Thymus (tissue), 11 donors: ENCODE results near the gene ACSS1. TPM values are rescaled to one million over a fixed set of nuclear protein-coding genes. Genes with fewer than 3 reads are reported as not detected.

Experiments
- DNase-seq, 9 donors: peaks; one replicate each; pipeline ENCODE4 v3.0.0-alpha.2; 2013; ENCODE audit warnings: low spot score in 9 of 9, low read depth in 6 of 9, missing footprints in 1 of 9
- H3K27ac ChIP-seq, 2 donors: one replicate each; pipeline ENCODE4 v1.5.1; 2013; ENCODE audit warnings: control low read depth in 1 of 2, low read depth in 1 of 2, low read length in 1 of 2, mild to moderate bottlenecking in 1 of 2, moderate library complexity in 1 of 2
- H3K27me3 ChIP-seq, 2 donors: one replicate each; pipeline ENCODE4 v1.5.1; 2013; ENCODE audit warnings: low read length in 1 of 2; ENCODE audit not compliant: control insufficient read depth in 2 of 2, insufficient read depth in 1 of 2
- H3K36me3 ChIP-seq, 2 donors: one replicate each; pipeline ENCODE4 v1.5.1; 2013; ENCODE audit warnings: low read length in 1 of 2, mild to moderate bottlenecking in 1 of 2, moderate library complexity in 1 of 2; ENCODE audit not compliant: control insufficient read depth in 2 of 2, insufficient read depth in 2 of 2
- H3K4me1 ChIP-seq, 2 donors: one replicate each; pipeline ENCODE4 v1.5.1; 2013; ENCODE audit warnings: low read length in 2 of 2; ENCODE audit not compliant: control insufficient read depth in 2 of 2, insufficient read depth in 2 of 2
- H3K4me3 ChIP-seq, 2 donors: one replicate each; pipeline ENCODE4 v1.5.1; 2013; ENCODE audit warnings: low read length in 2 of 2, control low read depth in 1 of 2, mild to moderate bottlenecking in 1 of 2
- H3K9me3 ChIP-seq, 2 donors: one replicate each; pipeline ENCODE4 v1.5.1; 2013; ENCODE audit warnings: low read length in 1 of 2, mild to moderate bottlenecking in 1 of 2; ENCODE audit not compliant: control insufficient read depth in 2 of 2, insufficient read depth in 1 of 2
- WGBS: extraction: QIAGEN DNeasy Blood & Tissue Kit; methylation state at CpG from one replicate; pipeline ENCODE4 v1.1.7; 2013; 5-methylcytosine and 5-hydroxymethylcytosine counted together
- polyA plus RNA-seq: library from polyadenylated mRNA; stranded (reverse); fragments of 200-250 nt; gene quantifications from one replicate; pipeline ENCODE4 v1.2.3, GENCODE V29; 2013
- total RNA-seq: library from RNA; stranded (reverse); fragments of 120-200 nt; gene quantifications from one replicate; pipeline ENCODE4 v1.2.4, GENCODE V29; 2013
- donor health status: healthy.

The ACSS1 gene
- total and polyA plus RNA-seq, 2 donors, result 22.2 to 27.8 TPM

DNA sequence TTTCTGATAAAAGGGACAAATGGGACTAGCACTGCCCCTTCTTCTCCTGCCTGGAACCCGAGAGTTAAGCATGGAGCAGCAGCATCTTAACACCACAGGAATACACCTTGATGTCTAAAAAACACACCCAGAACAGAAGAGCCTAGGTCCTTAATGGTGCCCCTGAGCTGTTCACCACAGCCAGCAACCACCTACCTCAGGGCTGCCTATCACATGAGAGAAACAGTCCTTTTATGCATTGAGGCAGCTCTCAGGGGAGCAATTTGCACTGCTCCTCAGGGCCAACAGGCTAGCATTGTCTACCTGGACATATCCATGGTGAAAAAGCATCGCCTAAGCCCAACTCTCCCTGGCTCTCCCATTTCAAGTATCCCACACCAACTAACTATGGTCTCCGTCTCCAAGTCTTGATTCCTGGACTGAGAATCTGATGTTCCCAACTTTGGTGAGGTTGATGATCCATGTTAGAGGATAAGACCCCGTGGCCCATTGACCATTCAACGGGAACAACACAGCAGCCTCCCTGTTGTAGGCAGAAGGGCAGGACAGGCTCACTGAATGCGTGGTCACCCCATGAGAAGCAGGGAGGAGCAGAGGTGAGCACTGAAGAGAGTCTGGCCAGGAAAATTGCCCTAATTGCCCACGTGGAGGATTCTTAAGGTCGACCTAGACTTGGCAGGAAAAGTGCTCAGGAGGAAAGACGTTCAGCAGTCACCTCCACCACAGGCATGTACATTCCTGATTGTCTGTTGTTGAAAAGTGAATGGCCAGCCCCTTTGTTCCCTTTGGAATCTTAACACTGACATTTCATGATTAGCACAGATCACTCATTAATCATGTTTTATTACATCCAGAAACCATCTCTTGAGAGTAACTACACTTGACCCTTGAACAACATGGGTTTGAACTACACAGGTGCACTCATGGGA, 61.2 kb downstream of the ACSS1 start:
- H3K9me3 ChIP-seq, result no peaks in the 10 kb centered on the region
- WGBS, result 80% methylated on average over 9 of the region's 9 CpGs
- no peaks in the 10 kb centered on the region for H3K27me3 ChIP-seq
- H3K36me3 ChIP-seq, result no peaks in the 10 kb centered on the region
- no peak for DNase-seq
- peaks cover 0 to 17% of the 10 kb centered on the region in 2 donors for H3K4me1 ChIP-seq
- no peak overlapping the region for H3K27ac ChIP-seq
- no peak overlapping the region for H3K4me3 ChIP-seq

DNA sequence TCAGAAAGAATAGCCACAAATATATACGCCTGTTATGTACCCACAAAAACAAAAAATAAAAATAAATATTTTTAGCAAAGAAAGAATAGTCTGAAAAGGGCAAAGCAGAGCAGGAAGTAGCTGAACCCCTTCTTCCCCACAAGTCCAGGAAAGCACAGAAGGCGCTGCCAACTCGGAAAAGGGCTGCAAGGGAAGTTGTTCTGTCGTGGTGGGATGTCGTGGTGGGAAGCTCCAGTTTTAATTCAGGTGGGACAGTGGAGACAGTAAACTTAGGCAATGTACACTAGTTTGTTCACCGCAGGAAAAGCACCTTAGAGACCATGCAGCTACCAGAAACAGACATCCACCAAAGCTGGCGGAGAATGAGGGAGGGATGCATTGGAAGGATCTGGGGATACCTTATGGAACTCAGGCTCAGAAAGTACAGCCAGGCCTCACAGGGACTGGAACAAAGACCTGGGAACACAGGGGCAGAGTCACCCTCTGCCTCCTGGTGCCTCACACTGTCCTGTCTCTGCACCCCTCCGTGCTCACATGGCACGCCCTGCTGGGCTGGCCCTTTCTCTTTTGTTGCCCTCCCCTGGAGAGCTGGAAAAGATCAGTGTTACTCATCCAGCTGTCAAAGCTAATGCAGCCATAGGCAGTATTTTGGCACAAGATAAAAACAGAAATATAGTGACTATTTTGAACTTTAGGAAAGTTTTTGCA, 62.0 kb downstream of the ACSS1 start:
- Histone ChIP-seq H3K36me3 (no peaks in the 10 kb centered on the region), H3K27me3 (no peaks in the 10 kb centered on the region), H3K9me3 (no peaks in the 10 kb centered on the region), H3K27ac (no peak overlapping the region), H3K4me3 (no peak overlapping the region), H3K4me1 (peaks cover 7 to 22% of the 10 kb centered on the region in 2 donors)
- 78% methylated on average over 9 of the region's 9 CpGs for whole genome bisulfite sequencing
- DNase-seq, result no peak

DNA sequence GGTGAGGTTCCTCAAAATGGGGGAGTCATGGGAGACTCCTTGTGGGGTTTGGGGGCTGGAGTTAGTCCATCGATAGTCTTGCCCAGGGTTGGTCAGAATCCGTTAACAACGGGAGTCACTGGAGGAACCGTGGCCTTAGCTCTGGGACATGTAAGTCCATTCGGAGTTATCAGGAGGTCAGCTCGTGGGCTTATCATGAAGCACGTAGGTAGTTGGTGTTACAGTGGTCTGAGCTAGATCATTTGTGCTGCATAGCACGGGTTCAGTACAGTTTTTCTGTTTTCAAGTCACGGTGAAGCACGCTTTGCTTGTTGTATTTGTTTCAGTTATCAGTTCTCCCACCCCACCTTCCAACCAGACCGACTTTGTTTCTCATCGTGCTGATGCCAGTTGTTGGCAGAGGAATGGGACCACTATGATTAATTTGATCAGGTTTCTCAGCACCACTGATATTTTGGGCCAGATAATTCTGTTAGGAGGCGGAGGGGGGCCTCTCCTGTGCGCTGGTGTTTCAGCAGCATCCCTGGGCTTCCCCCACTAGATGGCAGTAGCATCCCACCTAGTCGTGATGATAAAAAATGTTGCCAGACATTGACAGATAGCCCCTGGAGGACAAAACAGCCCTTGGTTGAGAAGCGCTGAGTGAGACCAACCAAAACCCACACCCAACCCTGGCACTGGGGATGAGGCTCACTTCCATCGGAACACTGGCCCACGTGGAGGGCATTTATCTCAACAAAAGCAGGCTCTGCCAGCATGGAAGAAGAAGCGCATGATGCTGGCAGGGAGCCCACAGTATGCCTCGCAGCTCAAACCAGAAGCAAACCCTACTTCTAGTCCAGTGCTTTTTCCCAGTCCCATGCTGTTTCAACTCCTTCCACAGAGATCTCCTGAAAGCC, 63.2 kb downstream of the ACSS1 start:
- Histone ChIP-seq H3K4me1 (peaks cover 8 to 23% of the 10 kb centered on the region in 2 donors), H3K27me3 (no peaks in the 10 kb centered on the region), H3K27ac (no peak overlapping the region), H3K4me3 (no peak overlapping the region), H3K9me3 (no peaks in the 10 kb centered on the region), H3K36me3 (no peaks in the 10 kb centered on the region)
- DNase-seq, result peak; percentile 50 to 88 (median 78)
- 56% methylated on average over 20 of the region's 20 CpGs for WGBS

DNA sequence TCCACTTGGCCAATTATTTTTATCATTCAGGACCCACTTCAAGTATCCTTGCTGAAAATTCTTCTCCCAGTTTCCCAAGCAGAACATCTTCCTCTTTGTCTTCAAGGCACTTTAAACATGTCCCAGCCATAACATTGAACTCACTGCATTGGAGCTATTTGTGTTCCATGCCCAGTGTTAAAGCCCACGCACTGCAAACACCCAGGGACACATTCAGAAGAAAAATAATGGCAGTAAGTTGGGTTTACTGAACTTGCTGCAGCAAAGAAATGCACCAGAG, 63.8 kb downstream of the ACSS1 start:
- WGBS, result 96% methylated on average over 1 of the region's 1 CpG
- Histone ChIP-seq H3K4me1 (peaks cover 8 to 23% of the 10 kb centered on the region in 2 donors), H3K27ac (no peak overlapping the region)

DNA sequence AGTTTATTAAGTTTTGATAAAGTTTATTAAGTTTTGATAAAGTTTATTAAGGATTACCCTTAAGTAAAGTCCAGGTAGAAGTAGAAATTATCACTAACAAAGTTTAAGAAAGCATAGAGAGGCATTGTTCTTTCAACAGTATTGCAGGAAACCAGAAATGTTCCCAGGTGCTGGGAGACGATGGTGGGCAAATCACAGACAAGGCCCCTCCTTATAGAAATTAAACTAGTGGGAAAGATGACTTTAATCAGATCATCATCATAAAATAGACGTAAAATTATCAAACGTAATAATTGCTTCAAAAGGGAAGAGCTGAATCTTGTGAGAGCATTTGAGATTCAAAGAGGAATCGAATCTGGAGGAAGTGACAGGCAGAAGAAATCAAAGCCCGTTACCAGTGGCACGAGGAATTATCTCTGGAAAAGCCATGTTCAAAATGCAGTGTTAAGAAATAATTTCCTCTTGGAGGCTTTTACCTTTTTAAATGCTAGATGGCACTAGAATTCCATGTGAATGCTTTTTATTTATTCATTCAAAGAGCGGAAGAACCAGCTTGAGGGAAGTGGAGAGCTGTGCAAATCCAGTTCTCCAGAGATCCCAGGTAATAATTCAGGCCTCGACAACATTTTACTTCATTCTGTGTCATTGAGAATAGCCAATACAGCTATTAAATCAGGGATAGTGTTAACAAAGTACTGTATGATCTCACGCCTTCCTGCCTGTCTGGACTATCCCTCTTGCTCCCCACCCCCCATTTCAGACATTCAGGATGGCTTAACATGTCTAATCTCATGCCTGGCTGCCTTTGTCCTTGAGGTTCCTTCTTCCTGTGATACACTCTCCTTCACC, 64.4 kb downstream of the ACSS1 start:
- 62% methylated on average over 9 of the region's 9 CpGs for WGBS
- Histone ChIP-seq H3K9me3 (no peaks in the 10 kb centered on the region), H3K27me3 (no peaks in the 10 kb centered on the region), H3K4me1 (peaks cover 8 to 23% of the 10 kb centered on the region in 2 donors), H3K4me3 (peak overlapping the region; percentile 73 to 94), H3K36me3 (no peaks in the 10 kb centered on the region), H3K27ac (peak overlapping the region in 1 of 2 donors; percentile 85)
- no peak for DNase-seq

More for the DNA sequence above, 63.8 kb downstream of the ACSS1 start:
- no peaks in the 10 kb centered on the region for H3K27me3 ChIP-seq
- DNase-seq, result no peak
- H3K9me3 ChIP-seq, result no peaks in the 10 kb centered on the region
- H3K4me3 ChIP-seq, result no peak overlapping the region
- no peaks in the 10 kb centered on the region for H3K36me3 ChIP-seq

DNA sequence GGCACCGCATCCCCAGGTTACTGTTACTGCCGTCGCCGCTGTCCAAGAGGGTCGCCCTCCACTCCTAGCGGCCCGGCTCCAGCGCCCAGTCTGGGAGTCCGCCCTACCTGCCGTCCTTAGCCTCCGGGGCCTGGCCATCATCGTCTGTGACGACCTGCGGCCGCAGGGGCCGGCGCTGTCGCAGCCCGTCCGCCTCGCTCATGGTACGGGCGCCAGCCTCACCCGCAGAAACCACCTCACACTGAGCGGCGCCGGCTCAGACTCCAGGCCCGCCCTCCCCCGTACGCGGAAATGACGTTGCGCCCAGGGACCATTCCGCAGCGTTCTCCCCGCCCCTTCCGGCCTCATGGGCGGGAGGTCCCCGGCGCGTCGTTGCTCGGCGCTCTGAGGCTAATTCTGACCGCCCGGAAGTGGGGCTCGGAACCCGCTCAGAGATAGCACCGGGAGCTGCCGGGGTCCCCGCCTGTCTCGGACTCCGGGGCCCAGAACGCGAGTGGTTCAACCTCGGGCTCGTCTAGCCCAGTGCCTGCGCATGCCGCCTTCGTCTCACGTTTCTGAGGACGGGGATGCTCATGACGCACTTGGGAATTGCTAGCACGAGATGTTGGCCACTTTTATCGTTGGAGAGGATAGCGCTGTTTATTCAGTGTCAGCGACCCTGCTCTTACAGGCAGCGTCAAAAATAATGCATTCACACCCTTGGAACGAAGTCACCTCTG, 65.3 kb downstream of the ACSS1 start, which contains the start of gene APMAP:
APMAP (minus strand) TSS at position 265 of the 719 bp plus-strand sequence; CDS start at position 202, 63 bp downstream.
- Histone ChIP-seq H3K4me1 (peaks cover 8 to 23% of the 10 kb centered on the region in 2 donors), H3K27ac (peak within 1 kb of the TSS; percentile 85 to 96)
- under 1% methylated on average over 69 of the region's 69 CpGs for WGBS

DNA sequence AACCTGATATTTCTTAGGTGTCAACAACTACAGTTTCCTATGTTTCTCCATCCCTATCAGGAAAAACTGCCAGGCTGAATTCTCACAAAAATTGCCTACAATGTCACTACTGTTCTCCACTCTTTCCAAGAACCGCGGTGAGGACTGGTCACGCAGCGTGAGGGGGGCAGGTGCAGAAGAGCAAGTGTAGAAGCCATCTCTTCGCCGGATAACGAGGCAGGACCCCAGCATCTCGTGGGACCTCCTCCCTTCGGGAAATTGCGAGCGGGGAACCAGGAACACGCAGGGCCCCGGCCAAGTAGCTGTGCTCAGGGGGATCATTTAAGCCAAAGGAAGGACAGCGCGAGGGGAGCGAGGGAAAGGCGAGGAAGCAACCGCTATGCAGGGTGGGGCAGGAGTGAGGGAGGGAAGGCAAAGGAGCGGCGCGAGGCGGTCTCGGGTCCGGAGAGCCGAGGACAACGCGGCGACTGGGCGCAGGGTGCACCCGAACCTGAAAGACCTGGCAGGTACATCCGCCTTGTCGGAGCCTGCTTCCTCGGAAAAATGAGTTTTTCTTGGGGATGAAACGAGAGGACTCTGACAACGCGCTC, 65.9 kb downstream of the ACSS1 start:
- H3K4me1 ChIP-seq, result peaks cover 8 to 23% of the 10 kb centered on the region in 2 donors
- no peaks in the 10 kb centered on the region for H3K9me3 ChIP-seq
- peak overlapping the region; percentile 32 to 37 for H3K27ac ChIP-seq
- peak overlapping the region; percentile 73 to 94 for H3K4me3 ChIP-seq
- H3K36me3 ChIP-seq, result no peaks in the 10 kb centered on the region
- under 1% methylated on average over 36 of the region's 36 CpGs for WGBS
- H3K27me3 ChIP-seq, result no peaks in the 10 kb centered on the region
- DNase-seq, result peak in 3 of 9 donors; percentile 8 to 28 (median 26)

More for the DNA sequence above, 65.3 kb downstream of the ACSS1 start, which contains the start of gene APMAP:
- no peaks in the 10 kb centered on the region for H3K36me3 ChIP-seq
- H3K4me3 ChIP-seq, result peak within 1 kb of the TSS; percentile 73 to 94
- H3K27me3 ChIP-seq, result no peaks in the 10 kb centered on the region
- peak; percentile 78 to 96 (median 93) for DNase-seq
- H3K9me3 ChIP-seq, result no peaks in the 10 kb centered on the region
